GM18498 (cell line): ENCODE measurements around the gene TSPAN9.

ENCODE experiments used
- ATAC-seq: cut with Tn5 transposase; IDR thresholded peaks from one replicate; pipeline ENCODE4 v1.9.1; 2021; ENCODE audit warnings: mild to moderate bottlenecking, moderate library complexity; ENCODE audit not compliant: unreplicated experiment

Gene TSPAN9

GRCh38 chr12:3265406-3265805 lies 188.2 kb downstream of the TSPAN9 start:
- ATAC-seq = no peak

- no peak for ATAC-seq
These were observed 189.5 kb downstream of the TSPAN9 start for GRCh38 chr12:3266638-3267037.

GRCh38 chr12:3267690-3268089 lies 190.5 kb downstream of the TSPAN9 start:
- ATAC-seq = no peak

GRCh38 chr12:3269594-3269993 lies 192.4 kb downstream of the TSPAN9 start:
- no peak for ATAC-seq

GRCh38 chr12:3271146-3271545 lies 194.0 kb downstream of the TSPAN9 start:
- no peak for ATAC-seq

- ATAC-seq = no peak
These were observed 194.5 kb downstream of the TSPAN9 start for GRCh38 chr12:3271639-3272038.

GRCh38 chr12:3272958-3273357 lies 195.8 kb downstream of the TSPAN9 start:
- no peak for ATAC-seq

- no peak for ATAC-seq
These were observed 196.3 kb downstream of the TSPAN9 start for GRCh38 chr12:3273409-3273853.

GRCh38 chr12:3274664-3275063 lies 197.5 kb downstream of the TSPAN9 start:
- ATAC-seq = no peak

- no peak for ATAC-seq
These were observed 198.2 kb downstream of the TSPAN9 start for GRCh38 chr12:3275171-3276041.

- ATAC-seq = no peak
These were observed 199.0 kb downstream of the TSPAN9 start for GRCh38 chr12:3276226-3276625.

GRCh38 chr12:3277306-3277943 lies 200.2 kb downstream of the TSPAN9 start:
- ATAC-seq = no peak

- ATAC-seq = no peak
These were observed 201.7 kb downstream of the TSPAN9 start for GRCh38 chr12:3278681-3279414.

GRCh38 chr12:3279415-3279780 lies 202.2 kb downstream of the TSPAN9 start:
- ATAC-seq = no peak

- no peak for ATAC-seq
These were observed 202.7 kb downstream of the TSPAN9 start for GRCh38 chr12:3279832-3280231.

- ATAC-seq = no peak
These were observed 203.8 kb downstream of the TSPAN9 start for GRCh38 chr12:3280967-3281366.

GRCh38 chr12:3281588-3282383 lies 204.6 kb downstream of the TSPAN9 start:
- ATAC-seq = no peak

- no peak for ATAC-seq
These were observed 205.1 kb downstream of the TSPAN9 start for GRCh38 chr12:3282384-3282670.

GRCh38 chr12:3283137-3283680 lies 206.0 kb downstream of the TSPAN9 start:
- no peak for ATAC-seq

- ATAC-seq = no peak
These were observed 207.2 kb downstream of the TSPAN9 start for GRCh38 chr12:3284405-3284804.

GRCh38 chr12:3285570-3285969 lies 208.4 kb downstream of the TSPAN9 start:
- ATAC-seq = no peak
